Tongue (tissue), 2 donors: Measurements from ENCODE around the gene ANAPC15. TPM values are rescaled to one million over a fixed set of nuclear protein-coding genes. Genes with fewer than 3 reads are reported as not detected.
"Not testable (repeated sequence)": the region's sequence is repeated elsewhere in the genome, so short reads cannot be mapped to it uniquely, and the experiment has no call there.

ENCODE experiments used
- DNase-seq: peaks from one replicate; pipeline ENCODE4 v3.0.0-alpha.2; 2015
- total RNA-seq: library from RNA; depleted of rRNA; stranded (reverse); fragments of >200 nt; gene quantifications from one replicate; pipeline ENCODE4 v1.2.3, GENCODE V29; 2014

Gene ANAPC15
- 13.5 TPM for total RNA-seq

GRCh38 chr11:72112143-72112977 lies at the start of gene ANAPC15:
Gene ANAPC15 (minus strand): TSS chr11:72112695. CDS start chr11:72111276, 1,419 bp downstream.
- peak; percentile 100 for DNase-seq

GRCh38 chr11:72160319-72160718 lies 47.8 kb upstream of the ANAPC15 start:
- DNase-seq, result no peak

GRCh38 chr11:72157131-72157530 lies 44.6 kb upstream of the ANAPC15 start:
- no peak for DNase-seq

- DNase-seq, result no peak
Measured at GRCh38 chr11:72155751-72156150, 43.3 kb upstream of the ANAPC15 start.

- no peak for DNase-seq
Measured at GRCh38 chr11:72154816-72155215, 42.3 kb upstream of the ANAPC15 start.

GRCh38 chr11:72153874-72154273 lies 41.4 kb upstream of the ANAPC15 start:
- not testable (repeated sequence) for DNase-seq

- DNase-seq, result no peak
Measured at GRCh38 chr11:72150882-72151281, 38.4 kb upstream of the ANAPC15 start.

- DNase-seq, result peak; percentile 14
Measured at GRCh38 chr11:72146625-72147024, 34.1 kb upstream of the ANAPC15 start.

GRCh38 chr11:72144807-72145565 lies 32.5 kb upstream of the ANAPC15 start:
- DNase-seq, result no peak

GRCh38 chr11:72142543-72142942 lies 30.0 kb upstream of the ANAPC15 start:
- not testable (repeated sequence) for DNase-seq

GRCh38 chr11:72142086-72142485 lies 29.6 kb upstream of the ANAPC15 start:
- DNase-seq, result not testable (repeated sequence)

GRCh38 chr11:72141066-72141465 lies 28.6 kb upstream of the ANAPC15 start:
- no peak for DNase-seq

GRCh38 chr11:72140661-72141060 lies 28.2 kb upstream of the ANAPC15 start:
- no peak for DNase-seq

GRCh38 chr11:72139500-72139899 lies 27.0 kb upstream of the ANAPC15 start:
- DNase-seq, result no peak

GRCh38 chr11:72138821-72139390 lies 26.4 kb upstream of the ANAPC15 start:
- DNase-seq, result no peak

- DNase-seq, result no peak
Measured at GRCh38 chr11:72136684-72137262, 24.3 kb upstream of the ANAPC15 start.

- DNase-seq, result no peak
Measured at GRCh38 chr11:72135891-72136683, 23.6 kb upstream of the ANAPC15 start.

GRCh38 chr11:72135473-72135872 lies 23.0 kb upstream of the ANAPC15 start, which contains the start of gene FOLR3:
Gene FOLR3 (plus strand): TSS chr11:72135725. CDS start chr11:72135953, 228 bp downstream.
- DNase-seq, result not testable (repeated sequence)

GRCh38 chr11:72132646-72133045 lies 20.2 kb upstream of the ANAPC15 start:
- DNase-seq, result no peak

GRCh38 chr11:72129381-72129780 lies 16.9 kb upstream of the ANAPC15 start:
- no peak for DNase-seq

GRCh38 chr11:72127923-72128322 lies 15.4 kb upstream of the ANAPC15 start:
- no peak for DNase-seq

GRCh38 chr11:72125956-72126355 lies 13.5 kb upstream of the ANAPC15 start:
- DNase-seq, result no peak
